ENCODE data around the gene ADRB2. TPM values are rescaled to one million over a fixed set of nuclear protein-coding genes. Genes with fewer than 3 reads are reported as not detected.

The ADRB2 gene
- total RNA-seq, 2 experiments from 2014 or later, result 4.4 to 16.8 TPM

DNA sequence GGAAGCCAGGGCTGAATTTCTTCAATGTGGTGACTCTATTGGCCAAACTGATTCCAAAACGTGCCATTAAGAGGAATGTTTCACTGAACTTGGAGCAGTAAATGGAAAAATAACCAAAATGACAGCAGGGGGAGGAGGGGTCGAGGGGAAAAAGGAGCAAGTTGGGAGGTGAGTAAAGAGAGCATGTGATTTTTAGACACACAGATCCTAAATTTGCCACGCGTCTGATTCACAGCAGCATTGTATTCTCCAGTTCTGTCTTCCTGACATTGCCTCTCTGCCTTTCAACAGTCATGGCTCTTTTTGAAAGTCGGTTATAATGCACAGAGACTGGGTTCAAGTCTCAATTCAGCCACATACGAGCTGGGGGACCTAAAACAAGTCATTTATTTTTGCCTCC is 22.0 kb upstream of the ADRB2 start:
- BruUV-seq (replicated peaks), result no TSS peak
- H2AFZ ChIP-seq (ENCODE audit: low read length), result no peak overlapping the region
- ChIA-PET CTCF (ENCODE audit: unreplicated experiment) (no interaction called here), POLR2A (interaction anchor here (0.6 to 4.7 kb wide), 4 partner anchors 14 to 28 kb away, joined by 3 to 34 read pairs (median 3); no protein-coding TSS in a partner anchor)
- H4K20me1 ChIP-seq (ENCODE audit: insufficient read depth, low read length), result no peaks in the 10 kb centered on the region
- TF ChIP-seq EZH2phosphoT487 (IDR thresholded peaks at IDR 0.05; ENCODE audit: borderline replicate concordance, low read depth, low read length), result no peak
- TF ChIP-seq, protein P1, sequence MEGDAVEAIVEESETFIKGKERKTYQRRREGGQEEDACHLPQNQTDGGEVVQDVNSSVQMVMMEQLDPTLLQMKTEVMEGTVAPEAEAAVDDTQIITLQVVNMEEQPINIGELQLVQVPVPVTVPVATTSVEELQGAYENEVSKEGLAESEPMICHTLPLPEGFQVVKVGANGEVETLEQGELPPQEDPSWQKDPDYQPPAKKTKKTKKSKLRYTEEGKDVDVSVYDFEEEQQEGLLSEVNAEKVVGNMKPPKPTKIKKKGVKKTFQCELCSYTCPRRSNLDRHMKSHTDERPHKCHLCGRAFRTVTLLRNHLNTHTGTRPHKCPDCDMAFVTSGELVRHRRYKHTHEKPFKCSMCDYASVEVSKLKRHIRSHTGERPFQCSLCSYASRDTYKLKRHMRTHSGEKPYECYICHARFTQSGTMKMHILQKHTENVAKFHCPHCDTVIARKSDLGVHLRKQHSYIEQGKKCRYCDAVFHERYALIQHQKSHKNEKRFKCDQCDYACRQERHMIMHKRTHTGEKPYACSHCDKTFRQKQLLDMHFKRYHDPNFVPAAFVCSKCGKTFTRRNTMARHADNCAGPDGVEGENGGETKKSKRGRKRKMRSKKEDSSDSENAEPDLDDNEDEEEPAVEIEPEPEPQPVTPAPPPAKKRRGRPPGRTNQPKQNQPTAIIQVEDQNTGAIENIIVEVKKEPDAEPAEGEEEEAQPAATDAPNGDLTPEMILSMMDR (conservative IDR thresholded peaks at IDR 0.05; ENCODE audit: low read length), result no peak
- H3K36me3 ChIP-seq (ENCODE audit: insufficient read depth, low read length), result no peaks in the 10 kb centered on the region
- intact Hi-C loops (cut with micrococcal nuclease; ENCODE audit: unreplicated experiment), result loop anchor here (10.0 kb wide), 1 partner anchor 420 kb away; the partner anchor contains the start of gene FBXO38
- no peaks in the 10 kb centered on the region for H3K9me3 ChIP-seq (ENCODE audit: low read length)
- DNase-seq (ENCODE audit: low spot score), result no peak
- no peaks in the 10 kb centered on the region for H3K79me2 ChIP-seq (ENCODE audit: insufficient read depth, low read depth, low read length)
- H3K4me2 ChIP-seq (ENCODE audit: low read length), result no peak overlapping the region
- peaks cover 43% of the 10 kb centered on the region for H3K4me1 ChIP-seq (ENCODE audit: insufficient read depth, low read length, poor library complexity, severe bottlenecking)
- H3K4me3 ChIP-seq (ENCODE audit: low read depth, low read length, poor library complexity, severe bottlenecking), result no peak overlapping the region
- H3K9me2 ChIP-seq (ENCODE audit: insufficient read depth, low read length), result no peaks in the 10 kb centered on the region
- H3K27ac ChIP-seq (ENCODE audit: low read depth, low read length, poor library complexity, severe bottlenecking), result no peak overlapping the region

DNA sequence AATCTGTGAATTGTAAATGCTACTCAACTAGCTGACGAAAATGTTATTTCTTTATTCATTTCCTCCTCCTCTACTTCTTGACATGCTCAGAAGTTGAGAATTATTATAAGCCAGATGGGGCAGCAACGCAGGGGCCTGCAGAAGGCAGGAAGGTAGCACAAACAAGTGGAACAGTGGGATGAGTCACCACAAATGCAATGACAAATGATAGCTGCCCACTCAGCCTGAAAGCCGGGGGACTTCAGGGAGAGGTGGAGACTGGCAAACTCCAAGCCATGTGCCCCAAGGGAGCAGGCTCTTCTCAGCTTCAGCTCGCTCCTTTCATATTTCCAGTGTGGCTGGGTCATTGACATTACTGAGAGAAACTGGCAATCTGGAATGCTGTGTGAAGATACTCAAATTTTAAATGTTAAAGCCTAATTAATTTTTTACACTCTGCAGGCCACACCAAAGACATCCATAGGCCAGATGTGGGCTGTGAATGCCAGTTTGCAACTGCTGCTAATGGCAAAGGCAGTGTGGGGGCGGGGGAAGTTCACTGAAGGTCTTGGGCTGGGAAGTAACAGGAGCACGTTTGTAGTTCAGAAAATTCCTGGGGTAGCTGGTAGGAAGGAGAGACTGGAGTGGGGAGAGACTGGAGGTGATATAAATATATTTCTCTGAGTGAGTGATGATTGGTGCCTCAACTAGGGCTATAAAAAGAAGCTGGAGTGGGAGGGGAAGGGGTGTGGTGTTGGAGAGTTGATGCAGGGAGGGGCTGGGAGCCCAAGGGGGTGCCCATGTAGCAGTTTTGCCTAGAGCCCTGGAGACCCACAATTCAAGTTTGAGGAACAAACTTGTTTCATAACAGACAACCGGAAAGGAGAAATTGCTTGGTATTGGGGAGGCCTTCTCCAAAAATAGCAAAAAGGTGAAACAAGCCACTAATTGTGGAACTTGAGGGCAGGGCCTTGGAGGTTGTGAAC is 20.8 kb upstream of the ADRB2 start:
- H3K79me2 ChIP-seq (ENCODE audit: insufficient read depth, low read depth, low read length), result no peaks in the 10 kb centered on the region
- H2AFZ ChIP-seq (ENCODE audit: low read length), result peak overlapping the region; percentile 68
- peaks cover 52% of the 10 kb centered on the region for H3K4me1 ChIP-seq (ENCODE audit: insufficient read depth, low read length, poor library complexity, severe bottlenecking)
- no peaks in the 10 kb centered on the region for H4K20me1 ChIP-seq (ENCODE audit: insufficient read depth, low read length)
- BruUV-seq (replicated peaks), result no TSS peak
- peak overlapping the region; percentile 93 for H3K27ac ChIP-seq (ENCODE audit: low read depth, low read length, poor library complexity, severe bottlenecking)
- H3K36me3 ChIP-seq (ENCODE audit: insufficient read depth, low read length), result no peaks in the 10 kb centered on the region
- H3K9me3 ChIP-seq (ENCODE audit: low read length), result no peaks in the 10 kb centered on the region
- CTCF ChIA-PET (ENCODE audit: unreplicated experiment), result no interaction called here
- POLR2A ChIA-PET, result interaction anchor here (0.8 to 4.7 kb wide), 9 partner anchors 8 to 415 kb away, joined by 3 to 34 read pairs (median 3); partner anchors contain the start of gene ADRB2
- DNase-seq (ENCODE audit: low spot score), result peak; percentile 40
- peak overlapping the region; percentile 90 for H3K4me2 ChIP-seq (ENCODE audit: low read length)
- intact Hi-C loops (cut with micrococcal nuclease; ENCODE audit: unreplicated experiment), result loop anchor here (5.0 to 10.0 kb wide), 2 partner anchors 63 to 421 kb away; partner anchors contain the start of gene FBXO38
- peak overlapping the region; percentile 12 for H3K4me3 ChIP-seq (ENCODE audit: low read depth, low read length, poor library complexity, severe bottlenecking)
- no peaks in the 10 kb centered on the region for H3K9me2 ChIP-seq (ENCODE audit: insufficient read depth, low read length)
- TF ChIP-seq, protein P1 (conservative IDR thresholded peaks at IDR 0.05; ENCODE audit: low read length), result no peak
- no peak for TF ChIP-seq EZH2phosphoT487 (IDR thresholded peaks at IDR 0.05; ENCODE audit: borderline replicate concordance, low read depth, low read length)
